GM12878 (cell line): Measurements from ENCODE around the gene NTF3. TPM values are rescaled to one million over a fixed set of nuclear protein-coding genes. Genes with fewer than 3 reads are reported as not detected.

Experiments used
- ATAC-seq: fragments of 200-7000 bp; cut with Tn5 transposase; 3 replicates; pipeline ENCODE4 v1.9.1; 2020; ENCODE audit warnings: mild to moderate bottlenecking, moderate library complexity
- BruUV-seq: library from RNA; stranded (reverse); fragments of 400-500 nt; replicated peaks from 2 replicates; lab custom pipeline; 2021; lab: Mats Ljungman, UMichigan
- CTCF ChIA-PET: fragments of 300-600 bp; sonication (Branson Sonifier 250); formaldehyde crosslinking; extraction: SDS; loops from one replicate; lab custom pipeline; 2021; ENCODE audit warnings: inconsistent platforms; lab: Yijun Ruan, JAX
- POLR2A ChIA-PET: fragments of 350-600 bp; formaldehyde crosslinking; extraction: SDS; loops from one replicate; lab custom pipeline; 2021; ENCODE audit warnings: inconsistent platforms; lab: Charles Lee
- RAD21 ChIA-PET: fragments of 300-600 bp; sonication (Branson Sonifier 250); formaldehyde crosslinking; loops from one replicate; lab custom pipeline; 2023; ENCODE audit warnings: antibody characterized with exemption; ENCODE audit not compliant: unreplicated experiment; lab: Charles Lee
- SMC1A ChIA-PET: fragments of 300-600 bp; sonication (Branson Sonifier 250); formaldehyde crosslinking; loops from one replicate; lab custom pipeline; 2023; ENCODE audit not compliant: unreplicated experiment, uncharacterized antibody; lab: Charles Lee
- DNase-seq: peaks from one replicate; pipeline ENCODE4 v3.0.0-alpha.2; 2011; ENCODE audit warnings: low read depth, low spot score
- FAIRE-seq: peaks from 3 replicates; lab custom pipeline; 2011; peaks lifted over from hg19 to GRCh38; lab: Jason Lieb, UNC
- H2AFZ ChIP-seq: 2 replicates; pipeline ENCODE4 v1.6.0; 2011; ENCODE audit warnings: low read depth, low read length, control low read depth; ENCODE audit not compliant: control insufficient read depth
- H3K27ac ChIP-seq: 2 replicates; pipeline ENCODE4 v1.5.1; 2011; ENCODE audit warnings: control low read depth; ENCODE audit not compliant: control insufficient read depth, insufficient read depth
- H3K27me3 ChIP-seq, 2 experiments: replicated peaks in 1 of 2; 2 replicates each; pipeline versions ENCODE4 v1.6.0 to v1.6.1; 2011; ENCODE audit warnings: low read length in 1 of 2; ENCODE audit not compliant: control insufficient read depth in 2 of 2, insufficient read depth in 2 of 2
- H3K36me3 ChIP-seq, 2 experiments: 2 replicates each; pipeline ENCODE4 v1.5.1; 2011; ENCODE audit warnings: low read length in 1 of 2; ENCODE audit not compliant: control insufficient read depth in 2 of 2, insufficient read depth in 2 of 2
- H3K4me1 ChIP-seq: 2 replicates; pipeline ENCODE4 v1.6.1; 2011; ENCODE audit warnings: mild to moderate bottlenecking, low read length, moderate library complexity, mixed read lengths; ENCODE audit not compliant: control insufficient read depth, insufficient read depth
- H3K4me2 ChIP-seq: 2 replicates; pipeline ENCODE4 v1.6.0; 2011; ENCODE audit warnings: control low read depth; ENCODE audit not compliant: control insufficient read depth, insufficient read depth
- H3K4me3 ChIP-seq: fragments of 200-600 bp; sonication (generic); 2 replicates; pipeline ENCODE4 v1.5.1; 2016
- H3K79me2 ChIP-seq: 2 replicates; pipeline ENCODE4 v1.6.0; 2011; ENCODE audit warnings: low read length; ENCODE audit not compliant: control insufficient read depth, insufficient read depth
- H3K9ac ChIP-seq: 2 replicates; pipeline ENCODE4 v1.8.0; 2011; ENCODE audit warnings: low read length, control low read depth, mixed read lengths; ENCODE audit not compliant: control insufficient read depth, insufficient read depth
- H3K9me3 ChIP-seq: replicated peaks from 3 replicates; pipeline ENCODE4 v1.5.1; 2011; ENCODE audit warnings: mild to moderate bottlenecking, low read length; ENCODE audit not compliant: control insufficient read depth, insufficient read depth
- H4K20me1 ChIP-seq: 2 replicates; pipeline ENCODE4 v1.6.0; 2011; ENCODE audit not compliant: control insufficient read depth, insufficient read depth
- CREB1 ChIP-seq: IDR thresholded peaks from 2 replicates; pipeline ENCODE4 v1.6.1; 2012; ENCODE audit warnings: low read depth, mild to moderate bottlenecking, inconsistent platforms
- IKZF2 ChIP-seq, 2 experiments: fragments of 450-650 bp; IDR thresholded peaks; 2 replicates each; pipeline ENCODE4 v1.6.1; 2017; ENCODE audit warnings: mild to moderate bottlenecking in 2 of 2, moderate library complexity in 2 of 2
- RUNX3 ChIP-seq: IDR thresholded peaks from 2 replicates; pipeline ENCODE4 v1.6.1; 2012; ENCODE audit warnings: low read length, inconsistent platforms
- ZSCAN29 ChIP-seq: fragments of 450-650 bp; IDR thresholded peaks from 2 replicates; pipeline ENCODE4 v1.6.1; 2017; ENCODE audit warnings: mild to moderate bottlenecking, moderate library complexity
- WGBS: methylation state at CpG from one replicate; pipeline ENCODE4 v1.1.6; 2016; ENCODE audit warnings: low lambda C conversion rate; ENCODE audit not compliant: insufficient replicate concordance, insufficient coverage; ENCODE audit errors: missing lambda C conversion rate; 5-methylcytosine and 5-hydroxymethylcytosine counted together
- in situ Hi-C: fragments of 300-500 bp; cut with MboI; formaldehyde crosslinking; loops from 9 replicates; pipeline ENCODE4 v1.14.3; 2018; ENCODE audit warnings: mixed read lengths
- intact Hi-C: fragments of 100-400 bp; cut with micrococcal nuclease; formaldehyde crosslinking; loops from one replicate; pipeline ENCODE4 v1.14.2; 2022; ENCODE audit not compliant: unreplicated experiment
- polyA plus RNA-seq, 11 experiments: library from polyadenylated mRNA; depleted of rRNA in 4 of 11; unstranded in 6 of 11; stranded (reverse) in 5 of 11; fragments of >200 nt; fragmentation: Nextera tagmentation in 4 of 11; fragmentation: Illumina TruSeq in 1 of 11; extraction: Ambion mirVana in 4 of 11; extraction: Trizol in 1 of 11; gene quantifications; 1 replicate in 1 of 11; 2 replicates in 10 of 11; pipeline versions ENCODE4 v1.2.1 to v1.2.3, GENCODE V29; 2011 to 2016; ENCODE audit warnings: inconsistent platforms in 2 of 11, missing spikeins in 2 of 11, low read depth in 1 of 11
- total RNA-seq, 4 experiments: library from RNA; depleted of rRNA in 3 of 4; stranded (reverse); fragments of >200 nt in 3 of 4; fragmentation: Illumina TruSeq in 1 of 4; extraction: Trizol in 1 of 4; gene quantifications; 2 replicates each; pipeline versions ENCODE4 v1.2.1 to v1.2.3, GENCODE V29; 2013 to 2021
- TF ChIP-seq, protein P1 (sequence below): IDR thresholded peaks from 2 replicates; pipeline ENCODE4 v1.6.1; 2012; ENCODE audit warnings: low read depth, low read length, improper control_type of control experiment
- TF ChIP-seq, protein P2 (sequence below): fragments of 450-650 bp; formaldehyde crosslinking; IDR thresholded peaks from 2 replicates; pipeline ENCODE4 v1.5.0; 2022; ENCODE audit warnings: mild to moderate bottlenecking, missing genetic modification characterization
- TF ChIP-seq, protein P3 (sequence below): IDR thresholded peaks from 2 replicates; pipeline ENCODE4 v1.6.1; 2011; ENCODE audit warnings: mild to moderate bottlenecking, low read depth, low read length, moderate library complexity; ENCODE audit not compliant: insufficient replicate concordance

NTF3 gene
- total and polyA plus RNA-seq, 10 of the 15 experiments (the other 5 are each of a cell fraction or from before 2014, with no cell fraction given), result 0.07 TPM; not detected in 9

DNA sequence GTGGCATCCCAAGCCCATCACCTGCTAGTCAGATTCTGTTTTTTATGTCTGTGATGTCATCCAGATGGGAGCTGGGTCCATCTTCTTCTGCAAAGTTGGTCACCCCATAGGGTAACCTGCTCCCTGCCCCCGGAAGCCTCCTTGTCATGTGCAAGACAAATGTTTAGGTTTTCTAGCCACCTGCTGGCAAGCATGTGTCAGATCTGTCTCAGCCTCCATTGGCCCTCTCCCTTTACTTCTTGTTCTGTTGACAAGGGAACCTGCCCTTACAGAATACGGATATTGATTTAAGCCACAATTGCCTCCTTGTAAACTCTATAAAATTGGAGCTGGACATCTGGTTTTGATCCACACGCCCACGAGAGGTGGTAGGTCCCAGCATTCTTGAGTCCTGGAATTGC, 7.5 kb downstream of the NTF3 start:
- RAD21 ChIA-PET, result no interaction called here
- DNase-seq (no peak), ATAC-seq (no peak), FAIRE-seq (no peak)
- Histone ChIP-seq H2AFZ (no peak overlapping the region), H4K20me1 (no peaks in the 10 kb centered on the region), H3K4me3 (no peak overlapping the region), H3K27me3 (peaks cover 2% of the 10 kb centered on the region in 2 experiments; a peak in 3 of 4 replicates), H3K4me2 (no peak overlapping the region), H3K36me3 (no peaks in the 10 kb centered on the region), H3K27ac (no peak overlapping the region), H3K9me3 (no peaks in the 10 kb centered on the region), H3K4me1 (peaks cover 8% of the 10 kb centered on the region), H3K79me2 (no peaks in the 10 kb centered on the region), H3K9ac (no peak overlapping the region)
- in situ Hi-C loops (no loop called here), intact Hi-C loops (no loop called here)
- CTCF ChIA-PET, result interaction anchor here (0.7 kb wide), 1 partner anchor 53 kb away, joined by 3 read pairs; no protein-coding TSS in a partner anchor
- TF ChIP-seq, protein P1, sequence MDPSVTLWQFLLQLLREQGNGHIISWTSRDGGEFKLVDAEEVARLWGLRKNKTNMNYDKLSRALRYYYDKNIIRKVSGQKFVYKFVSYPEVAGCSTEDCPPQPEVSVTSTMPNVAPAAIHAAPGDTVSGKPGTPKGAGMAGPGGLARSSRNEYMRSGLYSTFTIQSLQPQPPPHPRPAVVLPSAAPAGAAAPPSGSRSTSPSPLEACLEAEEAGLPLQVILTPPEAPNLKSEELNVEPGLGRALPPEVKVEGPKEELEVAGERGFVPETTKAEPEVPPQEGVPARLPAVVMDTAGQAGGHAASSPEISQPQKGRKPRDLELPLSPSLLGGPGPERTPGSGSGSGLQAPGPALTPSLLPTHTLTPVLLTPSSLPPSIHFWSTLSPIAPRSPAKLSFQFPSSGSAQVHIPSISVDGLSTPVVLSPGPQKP, result no peak
- TF ChIP-seq RUNX3 (no peak), CREB1 (no peak), IKZF2 (IDR thresholded peaks at IDR 0.05) (no peak), ZSCAN29 (no peak)
- TF ChIP-seq, protein P2, sequence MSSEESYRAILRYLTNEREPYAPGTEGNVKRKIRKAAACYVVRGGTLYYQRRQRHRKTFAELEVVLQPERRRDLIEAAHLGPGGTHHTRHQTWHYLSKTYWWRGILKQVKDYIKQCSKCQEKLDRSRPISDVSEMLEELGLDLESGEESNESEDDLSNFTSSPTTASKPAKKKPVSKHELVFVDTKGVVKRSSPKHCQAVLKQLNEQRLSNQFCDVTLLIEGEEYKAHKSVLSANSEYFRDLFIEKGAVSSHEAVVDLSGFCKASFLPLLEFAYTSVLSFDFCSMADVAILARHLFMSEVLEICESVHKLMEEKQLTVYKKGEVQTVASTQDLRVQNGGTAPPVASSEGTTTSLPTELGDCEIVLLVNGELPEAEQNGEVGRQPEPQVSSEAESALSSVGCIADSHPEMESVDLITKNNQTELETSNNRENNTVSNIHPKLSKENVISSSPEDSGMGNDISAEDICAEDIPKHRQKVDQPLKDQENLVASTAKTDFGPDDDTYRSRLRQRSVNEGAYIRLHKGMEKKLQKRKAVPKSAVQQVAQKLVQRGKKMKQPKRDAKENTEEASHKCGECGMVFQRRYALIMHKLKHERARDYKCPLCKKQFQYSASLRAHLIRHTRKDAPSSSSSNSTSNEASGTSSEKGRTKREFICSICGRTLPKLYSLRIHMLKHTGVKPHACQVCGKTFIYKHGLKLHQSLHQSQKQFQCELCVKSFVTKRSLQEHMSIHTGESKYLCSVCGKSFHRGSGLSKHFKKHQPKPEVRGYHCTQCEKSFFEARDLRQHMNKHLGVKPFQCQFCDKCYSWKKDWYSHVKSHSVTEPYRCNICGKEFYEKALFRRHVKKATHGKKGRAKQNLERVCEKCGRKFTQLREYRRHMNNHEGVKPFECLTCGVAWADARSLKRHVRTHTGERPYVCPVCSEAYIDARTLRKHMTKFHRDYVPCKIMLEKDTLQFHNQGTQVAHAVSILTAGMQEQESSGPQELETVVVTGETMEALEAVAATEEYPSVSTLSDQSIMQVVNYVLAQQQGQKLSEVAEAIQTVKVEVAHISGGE (CRISPR knock-in tag), result no peak
- TF ChIP-seq, protein P3, sequence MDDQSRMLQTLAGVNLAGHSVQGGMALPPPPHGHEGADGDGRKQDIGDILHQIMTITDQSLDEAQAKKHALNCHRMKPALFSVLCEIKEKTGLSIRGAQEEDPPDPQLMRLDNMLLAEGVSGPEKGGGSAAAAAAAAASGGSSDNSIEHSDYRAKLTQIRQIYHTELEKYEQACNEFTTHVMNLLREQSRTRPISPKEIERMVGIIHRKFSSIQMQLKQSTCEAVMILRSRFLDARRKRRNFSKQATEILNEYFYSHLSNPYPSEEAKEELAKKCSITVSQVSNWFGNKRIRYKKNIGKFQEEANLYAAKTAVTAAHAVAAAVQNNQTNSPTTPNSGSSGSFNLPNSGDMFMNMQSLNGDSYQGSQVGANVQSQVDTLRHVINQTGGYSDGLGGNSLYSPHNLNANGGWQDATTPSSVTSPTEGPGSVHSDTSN, result no peak
- POLR2A ChIA-PET, result interaction anchor here (0.5 kb wide), 1 partner anchor 243 kb away, joined by 8 read pairs; no protein-coding TSS in a partner anchor
- 6% methylated on average over 4 of the region's 4 CpGs for WGBS
- BruUV-seq, result no TSS peak
- SMC1A ChIA-PET, result no interaction called here
